Testis (tissue), 3 donors: ENCODE measurements around the gene ZNRF3. TPM values are rescaled to one million over a fixed set of nuclear protein-coding genes. Genes with fewer than 3 reads are reported as not detected.

ENCODE experiments used
- DNase-seq: peaks from one replicate; pipeline ENCODE4 v3.0.0-alpha.2; 2019
- H3K27ac ChIP-seq, 2 donors: fragments of 200-600 bp; sonication (generic); one replicate each; pipeline ENCODE4 v1.5.1; 2019
- H3K27me3 ChIP-seq: fragments of 200-600 bp; sonication (generic); one replicate; pipeline ENCODE4 v1.5.1; 2019
- H3K36me3 ChIP-seq: fragments of 200-600 bp; sonication (generic); one replicate; pipeline ENCODE4 v1.5.1; 2017; ENCODE audit warnings: low read depth; ENCODE audit errors: missing control alignments
- H3K4me1 ChIP-seq: fragments of 200-600 bp; sonication (generic); one replicate; pipeline ENCODE4 v1.5.1; 2019
- H3K4me3 ChIP-seq, 2 donors: fragments of 200-600 bp; sonication (generic); one replicate each; pipeline ENCODE4 v1.5.1; 2017 to 2019
- H3K9me3 ChIP-seq: fragments of 200-600 bp; sonication (generic); one replicate; pipeline ENCODE4 v1.5.1; 2017
- POLR2A ChIP-seq: fragments of 450-650 bp; IDR thresholded peaks from one replicate; pipeline ENCODE4 v1.6.1; 2017; ENCODE audit warnings: antibody characterized with exemption, mild to moderate bottlenecking, moderate library complexity
- WGBS, 2 donors: methylation state at CpG; one replicate each; pipeline ENCODE4 v1.1.5; 2018; 5-methylcytosine and 5-hydroxymethylcytosine counted together
- intact Hi-C: fragments of 100-400 bp; cut with DNase I; formaldehyde crosslinking; loops from one replicate; pipeline ENCODE4 v1.15.1; 2023; ENCODE audit warnings: low total_unique reads
- polyA plus RNA-seq: library from polyadenylated mRNA; stranded (reverse); fragments of 350-450 nt; fragmentation: Illumina TruSeq; extraction: RNeasy Lipid Tissue Mini Kit (QIAGEN cat#74804); gene quantifications from one replicate; pipeline ENCODE4 v1.2.3, GENCODE V29; 2014; ENCODE audit warnings: low read depth, low replicate concordance; ENCODE audit not compliant: insufficient read depth
- total RNA-seq, 2 donors: library from RNA; depleted of rRNA; stranded (reverse); fragments of >200 nt; gene quantifications; one replicate each; pipeline ENCODE4 v1.2.3, GENCODE V29; 2016
- TF ChIP-seq, protein P1 (sequence below), 3 experiments: fragments of 450-650 bp in 2 of 3; fragments of 200-600 bp in 1 of 3; sonication (generic) in 1 of 3; IDR thresholded peaks; one replicate each; pipeline ENCODE4 v1.5.1; 2016 to 2019; ENCODE audit warnings: antibody characterized with exemption in 3 of 3, mild to moderate bottlenecking in 2 of 3, moderate library complexity in 1 of 3

ZNRF3 gene
- total and polyA plus RNA-seq, 3 donors from 2014 or later: 13.9 to 44.5 (median 32.2) TPM

DNA sequence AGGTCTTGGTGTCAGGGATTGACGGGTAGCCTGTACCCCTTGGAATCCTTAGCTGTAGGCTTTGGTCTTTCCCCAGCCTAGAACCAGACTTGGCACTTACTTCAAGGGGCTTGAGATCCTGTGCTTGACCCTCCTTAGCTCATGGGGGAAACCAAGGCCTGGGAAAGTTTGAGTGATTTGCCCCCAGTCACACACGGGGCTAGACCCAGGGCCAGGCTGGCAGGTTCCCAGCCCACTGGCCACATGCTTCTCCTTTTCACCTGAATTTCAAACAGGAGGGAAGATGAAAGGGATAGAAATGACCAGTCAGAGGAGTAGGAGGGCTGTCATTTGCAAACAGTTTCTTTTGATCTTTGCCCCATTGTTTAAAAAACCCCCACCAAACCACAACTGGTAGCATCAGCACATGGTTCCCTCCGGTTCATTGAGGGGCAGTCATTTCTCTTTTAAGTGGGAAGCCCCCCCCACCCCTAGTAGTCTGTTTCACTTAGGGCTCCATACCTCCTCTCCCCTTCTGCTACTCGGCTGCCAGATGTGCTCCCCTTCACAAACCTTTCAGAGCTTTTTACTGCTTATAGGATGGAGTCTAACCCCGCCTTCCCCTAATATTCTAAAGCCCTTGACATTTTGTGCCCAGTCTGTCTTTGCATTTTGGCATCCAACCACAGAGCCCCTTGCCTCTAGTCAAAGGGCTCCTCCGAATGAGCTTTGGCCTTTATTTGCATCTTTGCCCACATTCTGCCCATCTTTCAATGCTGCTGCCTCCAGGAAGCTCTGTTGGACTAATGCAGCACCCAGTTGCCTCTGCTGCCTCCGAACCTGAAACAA, 37.6 kb downstream of the ZNRF3 start:
- TF ChIP-seq POLR2A: no peak
- TF ChIP-seq, protein P1, sequence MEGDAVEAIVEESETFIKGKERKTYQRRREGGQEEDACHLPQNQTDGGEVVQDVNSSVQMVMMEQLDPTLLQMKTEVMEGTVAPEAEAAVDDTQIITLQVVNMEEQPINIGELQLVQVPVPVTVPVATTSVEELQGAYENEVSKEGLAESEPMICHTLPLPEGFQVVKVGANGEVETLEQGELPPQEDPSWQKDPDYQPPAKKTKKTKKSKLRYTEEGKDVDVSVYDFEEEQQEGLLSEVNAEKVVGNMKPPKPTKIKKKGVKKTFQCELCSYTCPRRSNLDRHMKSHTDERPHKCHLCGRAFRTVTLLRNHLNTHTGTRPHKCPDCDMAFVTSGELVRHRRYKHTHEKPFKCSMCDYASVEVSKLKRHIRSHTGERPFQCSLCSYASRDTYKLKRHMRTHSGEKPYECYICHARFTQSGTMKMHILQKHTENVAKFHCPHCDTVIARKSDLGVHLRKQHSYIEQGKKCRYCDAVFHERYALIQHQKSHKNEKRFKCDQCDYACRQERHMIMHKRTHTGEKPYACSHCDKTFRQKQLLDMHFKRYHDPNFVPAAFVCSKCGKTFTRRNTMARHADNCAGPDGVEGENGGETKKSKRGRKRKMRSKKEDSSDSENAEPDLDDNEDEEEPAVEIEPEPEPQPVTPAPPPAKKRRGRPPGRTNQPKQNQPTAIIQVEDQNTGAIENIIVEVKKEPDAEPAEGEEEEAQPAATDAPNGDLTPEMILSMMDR (IDR thresholded peaks at IDR 0.05): no peak
- H3K4me1 ChIP-seq: peaks cover 57% of the 10 kb centered on the region
- H3K4me3 ChIP-seq: no peak overlapping the region
- H3K9me3 ChIP-seq: no peaks in the 10 kb centered on the region
- H3K27me3 ChIP-seq: no peaks in the 10 kb centered on the region
- intact Hi-C loops: no loop called here
- H3K27ac ChIP-seq: peak overlapping the region in 1 of 2 donors; percentile 11
- no peaks in the 10 kb centered on the region for H3K36me3 ChIP-seq
- 71 to 73% methylated on average over 7 of the region's 7 CpGs for WGBS, 2 donors
- DNase-seq: no peak

DNA sequence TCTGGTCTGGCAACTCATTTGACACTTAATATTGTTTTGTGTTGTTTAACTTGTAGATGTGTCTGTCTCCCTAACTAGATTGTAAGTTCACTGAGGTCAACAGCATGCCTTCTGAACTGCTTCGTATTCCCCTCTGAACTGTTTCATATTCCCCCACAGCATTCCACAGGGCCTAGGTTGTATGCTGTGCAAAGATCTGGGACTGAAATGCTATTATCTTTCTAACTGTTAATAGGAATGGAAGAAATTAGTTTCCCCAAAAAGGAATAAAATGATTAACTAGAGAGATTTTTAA, 38.2 kb downstream of the ZNRF3 start:
- 45 to 58% methylated on average over 1 of the region's 1 CpG for WGBS, 2 donors
- no peaks in the 10 kb centered on the region for H3K27me3 ChIP-seq
- no peak overlapping the region for H3K27ac ChIP-seq
- peaks cover 60% of the 10 kb centered on the region for H3K4me1 ChIP-seq
- TF ChIP-seq, protein P1 (IDR thresholded peaks at IDR 0.05): no peak
- TF ChIP-seq POLR2A: no peak
- no peaks in the 10 kb centered on the region for H3K9me3 ChIP-seq
- no peak overlapping the region for H3K4me3 ChIP-seq
- DNase-seq: no peak
- intact Hi-C loops: no loop called here
- H3K36me3 ChIP-seq: no peaks in the 10 kb centered on the region

DNA sequence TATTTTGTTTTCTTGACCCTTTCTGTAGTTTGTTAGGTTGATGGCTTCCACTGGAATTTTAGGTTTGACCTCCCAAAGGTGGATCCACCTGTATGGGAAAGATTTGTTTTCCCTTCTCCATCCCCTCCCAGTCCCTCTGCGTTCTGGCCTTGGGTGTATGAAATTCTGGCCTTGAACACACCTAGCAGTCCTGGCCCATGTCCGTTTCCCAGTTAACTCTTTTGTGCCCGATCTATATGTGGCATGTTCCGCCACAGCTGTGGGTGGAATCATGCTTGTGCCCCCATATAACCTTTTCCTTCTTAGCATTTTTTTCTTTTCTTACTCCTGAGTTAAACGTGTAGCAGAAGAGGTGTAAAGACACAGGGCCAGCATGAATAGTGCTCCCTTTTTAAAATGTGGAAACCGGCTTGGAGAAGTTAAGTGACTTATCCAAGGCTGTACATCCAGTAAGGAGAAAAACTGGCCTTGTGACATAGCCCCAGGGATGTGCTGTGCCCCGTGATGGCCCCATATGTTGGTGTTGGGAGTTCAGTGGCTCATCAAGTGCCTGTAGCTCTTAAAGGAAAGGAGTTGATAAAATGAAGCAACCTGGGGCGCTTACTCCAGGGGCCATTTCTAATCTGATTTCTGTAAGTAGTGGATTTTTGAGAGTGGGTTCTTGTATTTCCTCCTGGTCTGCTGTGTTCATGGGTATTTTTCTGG, 39.3 kb downstream of the ZNRF3 start:
- H3K27ac ChIP-seq: peak overlapping the region; percentile 12 to 13
- intact Hi-C loops: no loop called here

DNA sequence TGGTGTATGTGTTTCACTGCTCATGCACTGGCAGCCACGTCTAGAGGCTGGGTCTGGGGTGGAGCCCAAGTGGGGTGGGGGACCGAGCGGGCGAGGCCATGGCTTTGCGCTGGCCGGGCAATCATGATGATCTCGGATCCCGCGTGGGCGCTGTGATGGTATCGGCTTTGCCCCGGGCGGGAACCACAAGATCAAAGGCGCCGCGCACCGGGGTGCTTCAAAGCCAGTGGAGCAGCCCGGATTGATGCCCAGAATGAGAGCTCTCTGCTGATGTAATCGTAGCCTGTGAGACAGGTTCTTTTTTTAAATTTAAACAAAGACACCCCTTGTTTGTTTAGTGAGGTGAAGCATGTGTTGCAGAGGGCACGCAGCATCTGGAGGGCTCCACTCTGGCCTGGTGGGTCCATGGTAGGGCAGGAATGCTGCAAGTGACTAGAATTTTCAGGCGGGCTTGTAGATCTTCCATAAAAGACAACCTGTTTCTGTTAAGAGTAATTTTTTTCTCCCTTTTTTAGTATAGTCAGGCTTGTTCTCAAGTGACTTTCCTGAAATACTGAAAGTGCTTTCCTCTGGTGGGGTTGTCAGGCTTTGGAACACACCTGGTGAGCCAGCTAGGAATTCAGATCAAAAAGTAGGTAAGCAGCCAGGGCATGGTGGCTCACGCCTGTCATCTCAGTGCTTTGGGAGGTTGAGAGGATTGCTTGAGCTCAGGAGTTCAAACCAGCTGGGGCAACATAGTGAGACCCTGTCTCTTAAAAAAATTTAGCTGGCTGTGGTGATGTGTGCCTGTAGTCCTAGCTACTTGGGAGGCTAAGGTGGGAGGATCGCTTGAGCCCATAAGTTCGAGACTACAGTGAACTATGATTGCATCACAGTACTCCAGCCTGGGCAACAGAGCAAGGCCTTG, 40.7 kb downstream of the ZNRF3 start:
- intact Hi-C loops: no loop called here
- TF ChIP-seq POLR2A: no peak
- TF ChIP-seq, protein P1 (IDR thresholded peaks at IDR 0.05): no peak
- Histone ChIP-seq H3K9me3 (no peaks in the 10 kb centered on the region), H3K4me3 (no peak overlapping the region), H3K4me1 (peaks cover 44% of the 10 kb centered on the region), H3K27ac (peak overlapping the region in 1 of 2 donors; percentile 41), H3K36me3 (no peaks in the 10 kb centered on the region), H3K27me3 (no peaks in the 10 kb centered on the region)
- peak; percentile 41 for DNase-seq
- WGBS, 2 donors: 52 to 69% methylated on average over 18 to 24 of the region's 24 CpGs

More for the DNA sequence above, 39.3 kb downstream of the ZNRF3 start:
- no peak for DNase-seq
- Histone ChIP-seq H3K27me3 (no peaks in the 10 kb centered on the region), H3K36me3 (no peaks in the 10 kb centered on the region), H3K4me1 (peaks cover 58% of the 10 kb centered on the region), H3K9me3 (no peaks in the 10 kb centered on the region), H3K4me3 (no peak overlapping the region)
- TF ChIP-seq, protein P1 (IDR thresholded peaks at IDR 0.05): no peak
- no peak for TF ChIP-seq POLR2A
- 45 to 58% methylated on average over 8 of the region's 8 CpGs for WGBS, 2 donors
